Kidney epithelial cell (primary cell): ENCODE results near the gene MR1. TPM values are rescaled to one million over a fixed set of nuclear protein-coding genes. Genes with fewer than 3 reads are reported as not detected.

Source experiments
- DNase-seq: peaks from one replicate; pipeline ENCODE4 v3.0.0-alpha.2; 2010; ENCODE audit warnings: low read depth
- H3K27me3 ChIP-seq: 2 replicates; pipeline ENCODE4 v1.6.0; 2011; ENCODE audit warnings: low read length; ENCODE audit not compliant: control insufficient read depth, insufficient read depth
- H3K36me3 ChIP-seq: 2 replicates; pipeline ENCODE4 v1.5.1; 2011; ENCODE audit warnings: low read length; ENCODE audit not compliant: control insufficient read depth, insufficient read depth
- H3K4me3 ChIP-seq: 2 replicates; pipeline ENCODE4 v1.5.1; 2011; ENCODE audit warnings: low read depth, mild to moderate bottlenecking, control low read depth, low read length
- total RNA-seq: library from RNA; depleted of rRNA; stranded (reverse); fragments of >200 nt; gene quantifications from 2 replicates; pipeline ENCODE4 v1.2.3, GENCODE V29; 2015
- TF ChIP-seq, protein P1 (sequence below): IDR thresholded peaks from 2 replicates; pipeline ENCODE4 v1.5.1; 2011; ENCODE audit warnings: mild to moderate bottlenecking, moderate library complexity, low read length, control low read depth, inconsistent platforms; ENCODE audit not compliant: insufficient read depth, poor library complexity, severe bottlenecking

Gene MR1
- total RNA-seq, 1 donor from 2014 or later, result 2.5 TPM

DNA sequence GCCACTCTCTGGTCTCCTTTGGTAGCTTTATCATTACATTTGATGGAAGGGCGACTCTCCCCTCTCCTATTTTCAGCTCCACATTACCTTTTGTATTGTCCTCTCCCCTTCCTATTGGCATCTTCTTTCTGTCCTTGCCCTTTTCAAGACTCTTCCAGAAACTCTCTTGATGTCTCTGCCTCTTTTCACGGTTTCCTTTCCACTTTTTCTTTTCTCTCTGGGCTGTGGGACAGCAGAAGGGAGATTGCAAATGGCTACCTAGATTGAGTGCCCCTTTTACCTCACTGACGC is 72.2 kb downstream of the MR1 start:
- Histone ChIP-seq H3K36me3 (no peaks in the 10 kb centered on the region), H3K4me3 (no peak overlapping the region), H3K27me3 (no peaks in the 10 kb centered on the region)
- TF ChIP-seq, protein P1, sequence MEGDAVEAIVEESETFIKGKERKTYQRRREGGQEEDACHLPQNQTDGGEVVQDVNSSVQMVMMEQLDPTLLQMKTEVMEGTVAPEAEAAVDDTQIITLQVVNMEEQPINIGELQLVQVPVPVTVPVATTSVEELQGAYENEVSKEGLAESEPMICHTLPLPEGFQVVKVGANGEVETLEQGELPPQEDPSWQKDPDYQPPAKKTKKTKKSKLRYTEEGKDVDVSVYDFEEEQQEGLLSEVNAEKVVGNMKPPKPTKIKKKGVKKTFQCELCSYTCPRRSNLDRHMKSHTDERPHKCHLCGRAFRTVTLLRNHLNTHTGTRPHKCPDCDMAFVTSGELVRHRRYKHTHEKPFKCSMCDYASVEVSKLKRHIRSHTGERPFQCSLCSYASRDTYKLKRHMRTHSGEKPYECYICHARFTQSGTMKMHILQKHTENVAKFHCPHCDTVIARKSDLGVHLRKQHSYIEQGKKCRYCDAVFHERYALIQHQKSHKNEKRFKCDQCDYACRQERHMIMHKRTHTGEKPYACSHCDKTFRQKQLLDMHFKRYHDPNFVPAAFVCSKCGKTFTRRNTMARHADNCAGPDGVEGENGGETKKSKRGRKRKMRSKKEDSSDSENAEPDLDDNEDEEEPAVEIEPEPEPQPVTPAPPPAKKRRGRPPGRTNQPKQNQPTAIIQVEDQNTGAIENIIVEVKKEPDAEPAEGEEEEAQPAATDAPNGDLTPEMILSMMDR, result no peak
- DNase-seq, result no peak

DNA sequence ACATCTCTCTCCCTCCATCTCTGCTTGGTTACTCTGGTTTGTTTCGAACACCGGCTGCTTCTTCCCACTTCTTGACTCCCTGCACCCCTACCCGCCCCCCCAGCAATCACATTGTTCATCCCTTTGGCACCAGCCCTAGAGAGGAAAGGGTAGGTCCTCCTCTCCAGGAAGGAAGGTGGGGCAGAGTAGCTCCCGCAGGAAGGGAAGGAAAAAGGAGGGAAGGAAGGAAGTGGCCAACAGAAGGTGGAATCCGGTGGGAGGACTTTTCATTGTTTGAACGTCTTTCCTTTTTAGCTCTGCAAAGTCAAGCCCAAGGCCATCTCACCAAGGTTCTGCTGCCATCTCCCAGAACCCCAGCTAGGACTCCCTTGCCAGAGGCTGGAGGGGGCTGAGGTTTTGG is 72.7 kb downstream of the MR1 start:
- no peak for DNase-seq
- no peaks in the 10 kb centered on the region for H3K27me3 ChIP-seq
- TF ChIP-seq, protein P1, result no peak

DNA sequence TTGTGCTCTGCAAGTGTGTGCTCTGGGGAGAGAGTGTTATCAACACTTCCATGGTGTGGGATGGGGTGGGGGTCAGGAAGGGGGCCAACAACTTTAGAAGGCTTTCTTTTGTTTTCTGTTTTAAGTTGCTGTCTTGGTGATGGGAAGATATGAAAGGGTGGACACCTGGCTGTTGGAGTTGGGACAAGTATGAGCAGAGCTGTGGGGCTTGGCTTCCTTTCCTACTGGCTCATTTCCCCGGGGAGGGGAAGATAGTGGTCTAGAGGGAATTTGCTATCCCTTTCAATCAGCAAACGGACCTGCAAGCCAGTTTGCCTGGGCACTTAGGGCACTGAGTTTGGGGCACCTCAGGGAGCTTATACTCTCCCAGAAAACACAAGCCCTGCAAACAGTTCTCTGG is 73.9 kb downstream of the MR1 start:
- Histone ChIP-seq H3K36me3 (no peaks in the 10 kb centered on the region), H3K4me3 (no peak overlapping the region), H3K27me3 (no peaks in the 10 kb centered on the region)
- no peak for DNase-seq
- TF ChIP-seq, protein P1, result no peak

More for the DNA sequence above, 72.7 kb downstream of the MR1 start:
- Histone ChIP-seq H3K4me3 (no peak overlapping the region), H3K36me3 (no peaks in the 10 kb centered on the region)

DNA sequence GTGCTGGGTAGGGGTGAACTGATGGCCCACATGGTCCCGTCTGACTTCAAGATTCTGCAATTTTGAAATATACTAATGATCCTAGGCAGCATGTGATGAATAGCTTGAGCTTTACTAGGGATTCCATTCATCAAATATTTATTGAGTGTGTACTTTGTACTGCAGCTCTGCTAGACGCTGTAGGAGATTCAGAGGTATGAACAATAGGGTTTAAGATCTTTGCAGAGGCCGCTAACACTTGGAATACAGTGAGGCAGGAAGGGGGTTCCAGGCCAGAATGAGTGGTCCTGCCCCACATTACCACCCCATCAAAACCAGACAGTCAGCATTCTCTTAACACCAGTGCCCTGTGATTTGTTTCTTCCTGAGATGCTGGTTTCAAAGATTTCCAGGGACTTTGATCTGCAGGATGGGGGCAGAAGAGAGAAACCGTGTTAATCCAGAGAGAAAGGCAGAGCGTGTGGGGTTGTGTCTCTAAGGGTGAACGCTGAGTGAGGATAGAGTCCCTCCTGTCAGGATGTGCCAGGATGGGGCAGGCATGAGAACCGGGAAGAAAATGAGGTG is 74.6 kb downstream of the MR1 start:
- TF ChIP-seq, protein P1, result no peak
- H3K27me3 ChIP-seq, result no peaks in the 10 kb centered on the region
- H3K4me3 ChIP-seq, result no peak overlapping the region
- H3K36me3 ChIP-seq, result no peaks in the 10 kb centered on the region
- no peak for DNase-seq

DNA sequence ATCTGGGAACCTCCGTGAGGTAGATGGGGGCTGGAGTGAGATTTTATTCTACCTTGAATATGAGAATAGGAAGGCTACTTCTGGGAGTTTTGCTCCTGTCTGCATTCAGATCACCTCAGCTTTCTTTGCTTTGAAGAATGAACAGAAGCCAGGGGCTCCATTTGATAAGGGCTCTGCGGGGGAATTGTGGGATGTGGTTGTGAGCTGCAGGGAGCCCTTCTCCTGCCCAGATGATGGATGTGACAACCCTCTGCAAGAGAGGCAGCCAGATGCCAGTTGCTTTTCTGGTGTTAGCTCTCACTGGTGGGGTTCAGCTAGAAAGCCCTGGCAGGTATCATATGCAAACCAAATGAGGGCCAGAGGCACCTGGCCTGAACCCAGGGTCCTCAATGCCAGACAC is 76.2 kb downstream of the MR1 start:
- Histone ChIP-seq H3K36me3 (no peaks in the 10 kb centered on the region), H3K4me3 (no peak overlapping the region), H3K27me3 (no peaks in the 10 kb centered on the region)
- DNase-seq, result no peak
- TF ChIP-seq, protein P1, result no peak

Other genes with a start within 250 kb of the MR1 start
- 7.2 and 10.2 TPM in 2 replicates for gene KIAA1614, start 121.1 kb upstream of the MR1 start, total RNA-seq
- gene STX6, start 11.1 kb upstream of the MR1 start, total RNA-seq, result 23.1 and 25.9 TPM in 2 replicates
- 21.9 and 22.0 TPM in 2 replicates for gene IER5, start 54.7 kb downstream of the MR1 start, total RNA-seq